Measurements from ENCODE around the gene GALNTL6.

- TF ChIP-seq CTCF (conservative IDR thresholded peaks at IDR 0.05) (no peak), EZH2 (IDR thresholded peaks at IDR 0.05; ENCODE audit: low read depth) (no peak)
Measured at GRCh38 chr4:172813359-172813923, 1000.2 kb downstream of the GALNTL6 start.
